SK-N-SH treated with all-trans-retinoic acid at 6 μM for 48 hours (cell line): ENCODE data around the gene RBPJ.

Experiments
- ARNTL ChIP-seq: fragments of 450-650 bp; formaldehyde crosslinking; IDR thresholded peaks from 2 replicates; pipeline ENCODE4 v1.5.0; 2020; ENCODE audit warnings: low read depth, mild to moderate bottlenecking, moderate library complexity, borderline replicate concordance
- ZFP30 ChIP-seq: fragments of 450-650 bp; formaldehyde crosslinking; IDR thresholded peaks from 2 replicates; pipeline ENCODE4 v1.5.0; 2022; ENCODE audit warnings: mild to moderate bottlenecking, moderate library complexity

GRCh38 chr4:26296514-26296913 is 24.3 kb upstream of the RBPJ start:
- no peak for TF ChIP-seq ZFP30 (CRISPR knock-in tag)
- no peak for TF ChIP-seq ARNTL
